Liver (tissue), 3 donors: ENCODE data around the gene GGCX.

ENCODE experiments used
- EGR1 ChIP-seq, 2 donors: IDR thresholded peaks; 2 replicates each; pipeline ENCODE4 v1.6.1; 2016 to 2018; ENCODE audit warnings: antibody characterized with exemption in 2 of 2, low read depth in 2 of 2
- HNF4G ChIP-seq: IDR thresholded peaks from 2 replicates; pipeline ENCODE4 v1.6.1; 2016; ENCODE audit warnings: antibody characterized with exemption
- JUND ChIP-seq, 2 donors: IDR thresholded peaks; 2 replicates each; pipeline ENCODE4 v1.6.1; 2016; ENCODE audit warnings: antibody characterized with exemption in 2 of 2
- RAD21 ChIP-seq, 2 donors: IDR thresholded peaks; 2 replicates each; pipeline ENCODE4 v1.6.1; 2016; ENCODE audit warnings: antibody characterized with exemption in 2 of 2, mild to moderate bottlenecking in 2 of 2
- SP1 ChIP-seq: IDR thresholded peaks from 2 replicates; pipeline ENCODE4 v1.6.1; 2018; ENCODE audit warnings: antibody characterized with exemption, mild to moderate bottlenecking
- TAF1 ChIP-seq: conservative IDR thresholded peaks from 2 replicates; pipeline ENCODE4 v1.6.1; 2016; ENCODE audit warnings: antibody characterized with exemption, mild to moderate bottlenecking
- YY1 ChIP-seq: IDR thresholded peaks from 2 replicates; pipeline ENCODE4 v1.6.1; 2016; ENCODE audit warnings: antibody characterized with exemption, mild to moderate bottlenecking
- TF ChIP-seq, protein P1 (sequence below): IDR thresholded peaks from 2 replicates; pipeline ENCODE4 v1.6.1; 2016; ENCODE audit warnings: antibody characterized with exemption
- TF ChIP-seq, protein P2 (sequence below): fragments of 150-350 bp; IDR thresholded peaks from 2 replicates; pipeline ENCODE4 v1.5.1; 2017; ENCODE audit warnings: improper control_type of control experiment, low read depth, low read length; ENCODE audit not compliant: missing input control
- TF ChIP-seq, protein P3 (sequence below): IDR thresholded peaks from 2 replicates; pipeline ENCODE4 v1.6.1; 2016; ENCODE audit warnings: antibody characterized with exemption
- TF ChIP-seq, protein P4 (sequence below): IDR thresholded peaks from 2 replicates; pipeline ENCODE4 v1.6.1; 2016; ENCODE audit warnings: antibody characterized with exemption, mild to moderate bottlenecking
- TF ChIP-seq, protein P5 (sequence below): IDR thresholded peaks from 2 replicates; pipeline ENCODE4 v1.6.1; 2016; ENCODE audit warnings: antibody characterized with exemption
- donor health status: healthy.
- donor health status: healthy.

DNA sequence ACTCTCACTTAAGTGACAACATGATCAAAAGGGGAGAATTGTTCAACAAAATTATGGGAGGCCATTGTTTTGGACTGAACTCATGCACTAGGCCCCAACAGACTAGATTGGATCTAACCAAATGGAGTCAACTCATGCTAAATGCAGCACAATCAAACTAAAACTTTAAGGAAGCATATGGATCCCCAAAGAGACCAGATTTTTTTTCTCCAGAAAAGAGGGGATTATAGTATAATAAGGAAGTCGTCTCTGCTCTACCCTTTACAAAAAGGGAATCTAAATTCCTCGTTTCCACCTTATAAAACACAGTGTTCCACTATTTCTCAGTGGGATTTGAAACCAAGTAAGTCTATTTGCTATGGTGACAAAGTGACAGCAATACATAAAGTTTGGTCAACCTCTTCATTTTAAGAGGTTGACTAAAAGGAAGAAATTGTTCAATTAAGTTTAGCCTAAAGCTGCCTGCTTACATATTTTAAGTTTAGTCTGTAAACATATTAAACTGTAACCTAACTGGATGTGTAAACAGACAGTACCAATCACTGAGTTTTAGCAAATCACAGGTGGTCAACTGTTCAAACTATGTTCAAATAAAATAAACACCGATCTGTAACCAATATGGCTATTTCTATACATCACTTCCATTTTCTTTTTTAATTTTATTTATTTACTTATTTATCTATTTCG lies 63.2 kb downstream of the GGCX start:
- TF ChIP-seq, protein P1, sequence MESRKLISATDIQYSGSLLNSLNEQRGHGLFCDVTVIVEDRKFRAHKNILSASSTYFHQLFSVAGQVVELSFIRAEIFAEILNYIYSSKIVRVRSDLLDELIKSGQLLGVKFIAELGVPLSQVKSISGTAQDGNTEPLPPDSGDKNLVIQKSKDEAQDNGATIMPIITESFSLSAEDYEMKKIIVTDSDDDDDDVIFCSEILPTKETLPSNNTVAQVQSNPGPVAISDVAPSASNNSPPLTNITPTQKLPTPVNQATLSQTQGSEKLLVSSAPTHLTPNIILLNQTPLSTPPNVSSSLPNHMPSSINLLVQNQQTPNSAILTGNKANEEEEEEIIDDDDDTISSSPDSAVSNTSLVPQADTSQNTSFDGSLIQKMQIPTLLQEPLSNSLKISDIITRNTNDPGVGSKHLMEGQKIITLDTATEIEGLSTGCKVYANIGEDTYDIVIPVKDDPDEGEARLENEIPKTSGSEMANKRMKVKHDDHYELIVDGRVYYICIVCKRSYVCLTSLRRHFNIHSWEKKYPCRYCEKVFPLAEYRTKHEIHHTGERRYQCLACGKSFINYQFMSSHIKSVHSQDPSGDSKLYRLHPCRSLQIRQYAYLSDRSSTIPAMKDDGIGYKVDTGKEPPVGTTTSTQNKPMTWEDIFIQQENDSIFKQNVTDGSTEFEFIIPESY, result no peak
- TF ChIP-seq, protein P2, sequence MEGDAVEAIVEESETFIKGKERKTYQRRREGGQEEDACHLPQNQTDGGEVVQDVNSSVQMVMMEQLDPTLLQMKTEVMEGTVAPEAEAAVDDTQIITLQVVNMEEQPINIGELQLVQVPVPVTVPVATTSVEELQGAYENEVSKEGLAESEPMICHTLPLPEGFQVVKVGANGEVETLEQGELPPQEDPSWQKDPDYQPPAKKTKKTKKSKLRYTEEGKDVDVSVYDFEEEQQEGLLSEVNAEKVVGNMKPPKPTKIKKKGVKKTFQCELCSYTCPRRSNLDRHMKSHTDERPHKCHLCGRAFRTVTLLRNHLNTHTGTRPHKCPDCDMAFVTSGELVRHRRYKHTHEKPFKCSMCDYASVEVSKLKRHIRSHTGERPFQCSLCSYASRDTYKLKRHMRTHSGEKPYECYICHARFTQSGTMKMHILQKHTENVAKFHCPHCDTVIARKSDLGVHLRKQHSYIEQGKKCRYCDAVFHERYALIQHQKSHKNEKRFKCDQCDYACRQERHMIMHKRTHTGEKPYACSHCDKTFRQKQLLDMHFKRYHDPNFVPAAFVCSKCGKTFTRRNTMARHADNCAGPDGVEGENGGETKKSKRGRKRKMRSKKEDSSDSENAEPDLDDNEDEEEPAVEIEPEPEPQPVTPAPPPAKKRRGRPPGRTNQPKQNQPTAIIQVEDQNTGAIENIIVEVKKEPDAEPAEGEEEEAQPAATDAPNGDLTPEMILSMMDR, result no peak
- TF ChIP-seq TAF1, result no peak
- no peak for TF ChIP-seq SP1
- TF ChIP-seq, protein P3, sequence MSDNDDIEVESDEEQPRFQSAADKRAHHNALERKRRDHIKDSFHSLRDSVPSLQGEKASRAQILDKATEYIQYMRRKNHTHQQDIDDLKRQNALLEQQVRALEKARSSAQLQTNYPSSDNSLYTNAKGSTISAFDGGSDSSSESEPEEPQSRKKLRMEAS, result no peak
- TF ChIP-seq, protein P4, sequence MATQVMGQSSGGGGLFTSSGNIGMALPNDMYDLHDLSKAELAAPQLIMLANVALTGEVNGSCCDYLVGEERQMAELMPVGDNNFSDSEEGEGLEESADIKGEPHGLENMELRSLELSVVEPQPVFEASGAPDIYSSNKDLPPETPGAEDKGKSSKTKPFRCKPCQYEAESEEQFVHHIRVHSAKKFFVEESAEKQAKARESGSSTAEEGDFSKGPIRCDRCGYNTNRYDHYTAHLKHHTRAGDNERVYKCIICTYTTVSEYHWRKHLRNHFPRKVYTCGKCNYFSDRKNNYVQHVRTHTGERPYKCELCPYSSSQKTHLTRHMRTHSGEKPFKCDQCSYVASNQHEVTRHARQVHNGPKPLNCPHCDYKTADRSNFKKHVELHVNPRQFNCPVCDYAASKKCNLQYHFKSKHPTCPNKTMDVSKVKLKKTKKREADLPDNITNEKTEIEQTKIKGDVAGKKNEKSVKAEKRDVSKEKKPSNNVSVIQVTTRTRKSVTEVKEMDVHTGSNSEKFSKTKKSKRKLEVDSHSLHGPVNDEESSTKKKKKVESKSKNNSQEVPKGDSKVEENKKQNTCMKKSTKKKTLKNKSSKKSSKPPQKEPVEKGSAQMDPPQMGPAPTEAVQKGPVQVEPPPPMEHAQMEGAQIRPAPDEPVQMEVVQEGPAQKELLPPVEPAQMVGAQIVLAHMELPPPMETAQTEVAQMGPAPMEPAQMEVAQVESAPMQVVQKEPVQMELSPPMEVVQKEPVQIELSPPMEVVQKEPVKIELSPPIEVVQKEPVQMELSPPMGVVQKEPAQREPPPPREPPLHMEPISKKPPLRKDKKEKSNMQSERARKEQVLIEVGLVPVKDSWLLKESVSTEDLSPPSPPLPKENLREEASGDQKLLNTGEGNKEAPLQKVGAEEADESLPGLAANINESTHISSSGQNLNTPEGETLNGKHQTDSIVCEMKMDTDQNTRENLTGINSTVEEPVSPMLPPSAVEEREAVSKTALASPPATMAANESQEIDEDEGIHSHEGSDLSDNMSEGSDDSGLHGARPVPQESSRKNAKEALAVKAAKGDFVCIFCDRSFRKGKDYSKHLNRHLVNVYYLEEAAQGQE, result no peak
- TF ChIP-seq JUND (IDR thresholded peaks at IDR 0.05), result no peak
- no peak for TF ChIP-seq EGR1 (IDR thresholded peaks at IDR 0.05; ENCODE audit: low read depth in 2 of 2)
- TF ChIP-seq YY1, result no peak
- TF ChIP-seq HNF4G, result no peak
- TF ChIP-seq RAD21 (IDR thresholded peaks at IDR 0.05), result no peak
- TF ChIP-seq, protein P5, sequence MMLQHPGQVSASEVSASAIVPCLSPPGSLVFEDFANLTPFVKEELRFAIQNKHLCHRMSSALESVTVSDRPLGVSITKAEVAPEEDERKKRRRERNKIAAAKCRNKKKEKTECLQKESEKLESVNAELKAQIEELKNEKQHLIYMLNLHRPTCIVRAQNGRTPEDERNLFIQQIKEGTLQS, result no peak
